GM18526 (cell line): ENCODE results near the gene WDR91.

Experiments
- POLR2A ChIP-seq: IDR thresholded peaks from 3 replicates; pipeline ENCODE4 v1.6.1; 2011; ENCODE audit not compliant: insufficient read length; ENCODE audit errors: extremely low read depth

Gene WDR91

GRCh38 chr7:135177028-135177696 lies 34.2 kb downstream of the WDR91 start:
- peak; percentile 5 for TF ChIP-seq POLR2A

- no peak for TF ChIP-seq POLR2A
Measured at GRCh38 chr7:135175931-135176330, 35.4 kb downstream of the WDR91 start.

GRCh38 chr7:135174941-135175340 lies 36.4 kb downstream of the WDR91 start:
- no peak for TF ChIP-seq POLR2A

GRCh38 chr7:135171581-135172291 lies 39.6 kb downstream of the WDR91 start:
- peak; percentile 27 for TF ChIP-seq POLR2A

GRCh38 chr7:135170274-135170997 lies 40.9 kb downstream of the WDR91 start, which contains the start of gene CYREN:
CYREN (minus strand) TSS chr7:135170707; CDS start chr7:135168922, 1,785 bp downstream.
- TF ChIP-seq POLR2A, result peak; percentile 77

- TF ChIP-seq POLR2A, result no peak
Measured at GRCh38 chr7:135169964-135170273, 41.4 kb downstream of the WDR91 start.

GRCh38 chr7:135169141-135169963 lies 42.0 kb downstream of the WDR91 start:
- no peak for TF ChIP-seq POLR2A

GRCh38 chr7:135168489-135169140 lies 42.7 kb downstream of the WDR91 start:
- peak; percentile 31 for TF ChIP-seq POLR2A

- no peak for TF ChIP-seq POLR2A
Measured at GRCh38 chr7:135168001-135168400, 43.3 kb downstream of the WDR91 start.

GRCh38 chr7:135167365-135167917 lies 43.9 kb downstream of the WDR91 start:
- no peak for TF ChIP-seq POLR2A

- no peak for TF ChIP-seq POLR2A
Measured at GRCh38 chr7:135166338-135166990, 44.9 kb downstream of the WDR91 start.

GRCh38 chr7:135165862-135166261 lies 45.5 kb downstream of the WDR91 start:
- no peak for TF ChIP-seq POLR2A

- peak; percentile 12 for TF ChIP-seq POLR2A
Measured at GRCh38 chr7:135164357-135165061, 46.8 kb downstream of the WDR91 start.
